Measurements from ENCODE around the gene PHF21B. TPM values are rescaled to one million over a fixed set of nuclear protein-coding genes. Genes with fewer than 3 reads are reported as not detected.
"Not testable (repeated sequence)": the region's sequence is repeated elsewhere in the genome, so short reads cannot be mapped to it uniquely, and the experiment has no call there.

Gene PHF21B
- total RNA-seq, 1 donor from 2014 or later, result 0.13 TPM

DNA sequence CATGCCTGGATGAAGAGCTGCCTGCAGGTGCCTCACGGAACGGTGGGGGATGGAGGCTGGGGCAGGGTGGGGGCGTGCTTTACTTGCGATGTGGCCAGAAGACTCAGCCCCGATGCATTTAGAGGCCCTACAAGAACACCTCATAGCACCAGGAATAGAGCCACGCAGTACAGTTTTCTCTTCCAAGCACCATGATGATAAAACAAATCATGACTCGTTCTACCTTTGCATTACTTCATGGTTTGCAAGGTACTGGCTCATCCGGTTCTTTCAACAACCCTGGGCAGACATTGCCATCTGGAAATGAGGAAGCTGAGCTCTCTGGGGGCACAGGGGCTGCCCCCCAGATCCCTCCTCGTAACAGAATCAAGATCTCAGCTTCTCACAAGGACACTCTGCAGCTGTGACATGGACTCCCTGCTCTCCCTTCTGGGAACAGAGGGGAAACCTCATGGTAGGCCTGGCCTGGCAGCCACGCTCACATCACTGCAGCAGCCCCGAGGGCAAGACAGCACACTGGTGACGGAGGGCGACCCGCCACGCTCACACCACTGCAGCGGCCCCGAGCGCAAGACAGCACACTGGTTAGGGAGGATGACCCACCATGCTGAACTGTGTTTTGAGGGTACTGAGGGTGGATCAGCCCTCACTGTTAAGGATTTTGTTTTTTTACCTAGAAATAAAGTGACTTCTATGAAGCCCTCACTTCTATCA is 46.9 kb downstream of the PHF21B start:
- DNase-seq (ENCODE audit: low read depth in 2 of 2), result no peak

DNA sequence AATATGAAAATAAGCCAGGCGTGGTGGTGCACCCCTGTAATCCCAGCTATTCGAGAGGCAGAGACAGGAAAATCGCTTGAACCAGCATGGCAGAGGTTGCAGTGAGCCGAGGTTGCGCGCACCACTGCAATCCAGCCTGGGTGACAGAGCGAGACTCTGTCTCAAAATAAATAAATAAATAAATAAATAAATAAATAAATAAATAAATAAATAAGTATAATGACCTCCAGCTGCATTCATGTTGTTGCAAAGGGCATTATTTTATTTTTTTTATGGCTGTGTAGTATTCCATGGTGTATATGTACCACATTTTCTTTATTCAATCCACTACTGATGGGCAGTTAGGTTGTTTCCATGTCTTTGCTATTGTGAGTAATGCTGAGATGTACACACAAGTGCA is 48.1 kb downstream of the PHF21B start:
- DNase-seq (ENCODE audit: low read depth in 2 of 2), result not testable (repeated sequence)

DNA sequence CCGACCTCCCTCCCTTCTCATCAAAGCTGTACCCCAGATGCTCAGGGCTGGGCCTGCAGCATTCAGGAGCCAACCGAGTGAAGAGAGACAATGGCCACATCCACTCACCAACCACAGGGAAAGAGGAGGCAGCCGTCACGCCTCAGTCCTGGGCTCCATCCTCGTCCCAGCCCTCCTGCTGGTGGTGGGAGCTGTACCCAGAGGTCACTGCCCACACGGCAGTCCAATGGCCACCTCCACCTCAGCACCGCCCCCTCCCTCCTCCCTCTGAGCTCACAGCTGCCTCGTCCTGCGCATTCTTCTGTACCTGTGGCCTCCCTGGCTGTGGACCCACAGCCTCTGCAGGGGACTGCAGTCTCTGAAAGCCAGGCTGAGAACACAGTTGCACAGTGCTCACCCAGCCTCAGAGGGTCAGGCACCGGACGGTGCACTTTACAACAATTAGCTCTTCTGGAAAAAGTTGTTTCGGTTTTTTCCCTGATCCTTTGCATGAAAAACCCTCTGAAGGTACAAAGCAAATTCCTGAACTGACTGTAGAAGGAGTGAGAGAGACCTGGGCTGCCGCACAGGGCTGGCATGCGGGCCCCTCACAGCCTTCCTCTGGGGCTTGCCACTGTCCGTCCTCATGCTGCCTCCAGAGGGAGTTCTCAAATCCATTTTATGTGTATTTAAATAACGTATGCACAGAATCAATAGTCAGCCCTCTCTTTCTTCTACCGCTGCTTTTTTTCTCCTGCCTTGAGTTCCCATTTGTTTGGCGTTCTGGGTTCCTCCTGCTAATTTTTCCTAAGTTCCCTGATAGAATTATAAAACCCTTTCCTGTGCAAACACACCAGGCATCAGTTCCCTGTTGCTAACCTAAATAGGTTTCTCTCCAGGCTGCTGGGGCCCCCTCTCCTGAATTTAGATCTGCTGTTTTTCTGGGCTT is 52.7 kb downstream of the PHF21B start:
- DNase-seq (ENCODE audit: low read depth in 2 of 2), result no peak

DNA sequence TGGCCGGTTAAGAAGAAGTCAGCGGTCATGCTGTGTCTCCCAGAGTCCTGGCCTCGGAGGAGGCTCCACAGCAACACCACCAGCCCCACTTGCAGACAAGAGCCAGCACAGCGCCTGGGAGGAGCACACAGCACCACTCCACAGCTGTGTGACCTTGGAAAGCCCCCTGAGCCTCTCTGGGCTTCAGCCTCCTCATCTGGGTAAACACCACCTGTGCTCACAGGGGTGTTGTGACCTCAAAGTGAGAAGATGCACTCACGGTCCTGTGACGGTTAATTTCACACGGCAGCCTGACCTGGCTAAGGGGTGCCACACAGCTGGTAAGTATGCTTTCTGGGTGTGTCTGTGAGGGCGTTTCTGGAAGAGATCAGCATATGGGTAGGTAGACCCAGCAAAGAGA is 54.7 kb downstream of the PHF21B start:
- DNase-seq (ENCODE audit: low read depth in 2 of 2), result no peak

DNA sequence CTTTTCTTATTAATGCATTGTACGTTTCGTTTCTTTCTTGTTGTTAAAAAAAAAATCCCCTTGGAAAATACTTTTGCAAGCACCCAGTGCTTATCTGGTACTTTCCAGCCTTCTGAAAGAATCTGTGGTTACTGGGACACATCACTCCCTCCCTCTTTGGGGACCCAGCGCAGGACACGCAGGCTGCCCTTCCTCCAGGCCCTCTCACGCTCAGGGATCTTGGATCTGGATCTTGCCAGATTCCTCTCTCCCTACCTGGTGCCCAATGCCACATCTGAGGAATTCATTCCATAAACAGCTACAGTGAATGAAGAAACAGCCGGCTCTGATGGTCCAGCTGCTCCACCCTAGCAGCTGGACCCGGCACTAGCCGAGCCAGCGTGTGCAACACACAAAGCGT is 55.7 kb downstream of the PHF21B start:
- DNase-seq (ENCODE audit: low read depth in 2 of 2), result no peak

DNA sequence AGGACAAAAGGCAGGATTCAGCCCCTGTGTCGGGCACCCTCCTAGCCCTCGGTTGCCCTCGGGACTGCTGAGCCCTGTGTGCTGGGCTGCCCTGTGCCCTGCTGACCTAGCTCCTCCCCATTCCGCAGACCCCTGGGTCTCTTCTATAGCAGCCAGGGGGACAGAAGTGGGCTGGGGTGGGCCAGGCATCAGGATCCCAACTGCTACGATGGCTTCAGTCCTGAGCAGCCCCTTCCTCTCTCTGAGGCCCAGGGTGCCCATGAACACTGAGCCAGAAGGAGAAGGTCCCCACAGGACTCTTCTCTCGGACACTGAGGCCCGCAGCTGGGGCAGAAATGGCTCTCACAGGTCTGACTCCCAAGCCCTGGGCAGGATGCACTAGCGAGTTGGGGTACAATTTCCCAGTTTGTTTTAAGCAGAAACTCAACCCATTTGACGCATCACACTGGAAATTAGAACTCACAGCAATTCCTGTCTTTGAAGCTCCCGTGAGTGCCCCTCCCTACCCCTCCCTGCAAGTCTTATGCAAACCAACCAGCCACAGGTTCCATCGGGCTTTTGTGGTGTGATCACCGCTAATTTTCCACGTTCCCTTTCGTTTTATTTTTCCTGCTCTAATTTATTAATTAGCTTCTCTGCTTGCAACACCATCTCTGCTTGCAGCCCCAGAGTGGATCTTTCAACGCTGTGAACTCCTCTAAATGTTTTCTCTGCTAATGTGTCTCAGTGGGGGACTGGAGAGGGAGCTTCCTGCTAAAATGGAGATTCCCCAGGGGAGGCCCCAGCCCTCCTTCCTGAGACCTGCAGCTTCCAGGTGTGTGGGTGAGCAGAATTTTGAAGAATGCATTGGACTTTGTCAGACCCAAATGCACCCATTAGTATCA is 56.7 kb downstream of the PHF21B start:
- no peak for DNase-seq (ENCODE audit: low read depth in 2 of 2)

DNA sequence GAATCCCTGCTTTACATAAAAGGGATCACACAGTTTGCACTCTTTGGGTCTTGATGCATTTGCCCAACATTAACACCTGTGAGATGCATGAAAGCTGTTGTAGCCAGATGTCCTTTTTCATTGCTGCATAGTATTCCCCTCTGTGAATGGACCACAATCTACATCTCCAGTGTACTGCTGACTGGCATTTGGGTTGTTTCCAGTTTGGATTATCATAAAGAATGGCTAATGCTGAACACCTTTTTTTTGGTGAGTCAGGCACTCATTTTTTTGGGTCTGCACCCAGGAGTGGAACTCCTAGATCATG is 58.3 kb downstream of the PHF21B start:
- DNase-seq (ENCODE audit: low read depth in 2 of 2), result no peak

DNA sequence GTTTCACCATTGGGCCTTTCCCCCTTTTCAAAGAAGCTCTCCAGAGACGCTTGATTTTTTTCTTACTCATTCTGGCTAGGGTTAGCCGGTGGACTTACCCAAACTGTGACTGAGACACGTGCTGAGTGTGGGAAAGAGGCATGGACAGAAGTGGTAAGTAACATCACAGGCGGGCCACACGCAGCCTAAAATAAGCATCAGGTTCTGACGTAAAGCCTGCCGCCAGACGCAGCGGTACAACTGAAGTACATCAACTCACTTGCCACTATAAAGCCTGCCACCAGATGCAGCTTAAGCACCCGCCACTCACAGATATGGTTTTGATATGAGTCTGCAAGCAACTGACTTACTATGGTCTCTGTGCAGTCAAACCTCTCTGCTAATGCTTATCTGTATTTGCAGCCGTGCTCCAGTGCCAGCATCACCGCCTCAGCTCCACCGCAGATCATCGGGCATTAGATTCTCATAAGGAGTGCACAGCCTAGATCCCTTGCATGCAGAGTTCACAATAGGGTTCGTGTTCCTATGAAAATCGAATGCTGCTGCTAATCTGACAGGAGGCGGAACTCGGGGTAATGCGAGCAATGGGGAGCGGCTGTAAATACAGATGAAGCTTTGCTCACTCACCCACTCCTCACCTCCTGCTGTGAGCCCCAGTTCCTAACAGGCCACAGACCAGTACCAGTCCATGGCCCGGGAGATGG is 58.8 kb downstream of the PHF21B start:
- DNase-seq (ENCODE audit: low read depth in 2 of 2), result no peak

DNA sequence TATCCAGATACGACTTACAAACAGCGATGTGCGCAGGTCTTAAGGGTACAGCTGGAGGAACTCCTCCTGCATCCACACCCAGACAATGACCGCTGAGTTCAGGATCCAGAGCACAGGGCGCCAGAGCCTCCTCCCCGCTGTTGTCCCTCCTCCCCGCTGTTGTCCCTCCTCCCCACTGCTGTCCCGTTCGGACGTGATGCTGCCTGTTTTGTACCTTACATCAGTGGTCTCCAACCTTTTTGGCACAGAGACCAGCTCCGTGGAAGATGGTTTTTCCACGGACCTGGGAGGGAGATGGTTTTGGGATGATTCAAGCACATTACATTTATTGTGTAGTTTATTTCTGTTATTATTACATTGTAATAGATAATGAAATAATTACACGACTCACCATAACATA is 62.0 kb downstream of the PHF21B start:
- no peak for DNase-seq (ENCODE audit: low read depth in 2 of 2)

DNA sequence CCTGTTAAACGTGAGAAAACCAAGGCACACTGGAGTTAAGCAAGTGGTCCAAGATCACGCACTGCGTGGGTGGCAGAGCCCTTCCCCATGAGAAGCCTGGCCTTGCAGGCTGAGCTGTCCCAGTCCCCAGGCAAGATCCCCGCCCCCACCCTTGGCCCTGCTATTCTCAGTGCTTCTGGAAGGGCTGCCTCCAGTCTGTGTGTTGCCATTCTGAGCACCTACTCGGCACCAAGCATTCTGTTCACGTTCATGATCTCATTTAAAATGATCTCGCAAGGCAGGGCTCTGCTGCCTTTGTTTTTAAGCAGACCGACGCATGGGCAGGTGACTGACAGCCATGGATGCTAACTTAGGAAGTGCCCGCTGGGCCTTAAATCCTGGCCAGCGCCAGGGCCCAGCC is 62.8 kb downstream of the PHF21B start:
- DNase-seq (ENCODE audit: low read depth in 2 of 2), result no peak

DNA sequence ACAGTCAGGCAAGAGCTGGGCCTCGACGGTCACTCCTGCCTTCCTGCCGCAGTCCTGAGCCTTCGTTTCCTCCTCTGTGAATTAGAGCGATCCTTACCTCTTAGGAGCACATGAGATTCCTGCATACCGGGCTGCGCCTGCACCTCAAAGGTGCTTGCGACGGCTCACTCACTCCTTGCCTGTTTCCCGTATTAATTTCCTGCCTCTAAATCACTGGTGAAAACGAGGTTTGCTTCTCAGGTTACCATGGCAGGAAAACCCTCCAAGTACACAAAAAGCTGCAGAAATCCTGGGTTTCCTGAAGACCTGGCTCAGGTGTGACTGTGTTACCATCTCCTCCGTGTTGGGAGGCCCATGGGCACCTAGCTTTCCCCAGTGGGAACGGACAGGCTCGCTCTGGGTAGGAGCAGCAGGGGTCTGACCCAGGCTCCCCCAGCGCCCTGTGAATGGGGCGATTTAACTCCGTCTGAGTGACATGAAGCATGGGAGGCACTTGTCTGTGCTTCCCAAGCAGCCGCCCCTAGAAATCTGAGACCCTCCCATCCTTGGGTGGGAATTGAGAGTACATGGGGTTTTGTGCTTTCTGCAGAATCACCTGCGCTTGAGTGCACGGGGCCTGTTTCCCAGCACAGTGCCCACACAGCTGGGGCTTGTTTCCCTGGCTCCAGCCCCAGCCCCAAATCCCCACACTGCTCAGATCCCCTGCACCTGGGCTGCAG is 64.8 kb downstream of the PHF21B start:
- no peak for DNase-seq (ENCODE audit: low read depth in 2 of 2)

DNA sequence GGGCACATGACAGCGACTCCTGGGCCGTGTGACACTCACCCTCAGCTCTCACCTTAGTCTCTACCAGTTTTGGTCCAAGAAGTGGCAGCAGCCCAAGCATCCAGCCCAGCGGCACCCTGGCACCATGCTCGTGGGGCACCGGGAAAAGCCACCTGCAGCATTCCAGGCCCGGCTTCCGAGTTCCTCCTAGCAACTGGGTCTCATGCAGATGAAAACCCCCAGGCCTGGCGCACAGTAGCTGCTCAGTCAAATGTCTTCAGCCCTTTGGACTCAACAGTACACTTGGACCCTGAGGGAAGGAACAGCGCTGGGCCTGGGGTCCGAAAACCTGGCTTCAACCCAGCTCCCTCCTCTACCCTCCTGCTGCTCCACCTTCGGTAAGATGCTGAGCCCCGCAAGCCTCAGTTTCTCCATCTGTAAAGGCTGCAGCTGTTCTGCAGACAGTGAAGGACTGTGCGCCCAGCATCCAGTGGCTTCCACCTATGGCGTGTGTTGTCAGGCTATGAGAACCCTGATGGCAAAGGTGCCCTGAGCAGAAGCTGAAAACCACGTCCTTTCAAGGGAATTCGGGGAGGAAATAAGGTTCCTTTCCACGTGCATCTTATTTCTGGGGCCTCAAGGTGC is 66.0 kb downstream of the PHF21B start:
- DNase-seq (ENCODE audit: low read depth in 2 of 2), result no peak

DNA sequence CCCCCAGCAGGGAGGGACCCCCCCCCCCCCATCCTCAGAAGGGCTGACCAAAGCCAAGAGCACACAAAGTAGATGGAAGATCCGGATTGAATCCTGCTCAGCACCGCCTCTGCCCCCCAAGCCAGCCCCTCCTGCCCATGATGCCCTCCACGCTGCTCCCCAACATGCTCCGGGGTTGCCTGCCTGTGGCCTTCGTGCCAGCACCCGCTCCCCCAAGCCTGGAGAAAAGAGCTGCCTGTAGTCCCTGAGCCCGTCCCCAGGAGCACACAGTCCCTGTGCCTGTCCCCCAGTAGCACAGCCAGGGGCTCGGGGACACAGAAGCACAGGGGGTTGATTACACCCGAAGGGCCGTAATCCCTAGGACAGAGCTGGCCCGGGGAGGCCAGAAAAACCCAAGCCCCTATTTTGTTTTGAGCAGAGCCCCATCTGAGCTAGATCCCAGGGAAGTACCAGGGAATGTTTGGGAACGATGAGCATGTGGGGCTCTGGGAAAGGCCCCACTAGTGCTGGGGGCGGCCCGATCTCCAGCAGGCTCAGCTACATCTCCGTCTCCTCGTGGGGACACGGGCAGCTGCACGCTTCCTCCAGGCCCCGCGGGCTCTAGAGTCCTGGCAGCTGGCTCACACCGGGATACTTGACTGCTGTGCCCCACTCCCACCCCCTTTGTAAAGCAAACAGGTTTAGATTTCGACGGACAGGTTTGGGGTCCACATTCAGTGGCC is 66.7 kb downstream of the PHF21B start:
- DNase-seq (ENCODE audit: low read depth in 2 of 2), result no peak

DNA sequence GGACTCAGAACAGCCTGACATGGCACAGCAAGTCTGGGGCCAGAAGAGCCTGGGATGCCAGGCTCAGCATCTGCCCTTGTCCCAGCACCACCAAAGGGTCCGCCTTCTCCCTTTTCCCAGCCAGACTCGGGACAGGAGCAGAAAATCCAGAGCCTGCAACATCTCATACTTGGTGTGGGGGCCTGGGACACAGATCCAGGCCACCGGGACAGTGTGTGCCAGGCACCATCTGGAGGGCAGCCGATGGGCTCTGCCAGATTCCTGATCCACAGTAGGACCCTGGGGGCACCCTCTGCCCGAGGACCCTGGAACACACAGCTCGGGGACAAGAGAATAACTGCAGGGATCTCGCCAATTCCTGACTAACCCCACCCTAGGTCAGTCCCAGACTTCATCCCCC is 67.7 kb downstream of the PHF21B start:
- no peak for DNase-seq (ENCODE audit: low read depth in 2 of 2)

DNA sequence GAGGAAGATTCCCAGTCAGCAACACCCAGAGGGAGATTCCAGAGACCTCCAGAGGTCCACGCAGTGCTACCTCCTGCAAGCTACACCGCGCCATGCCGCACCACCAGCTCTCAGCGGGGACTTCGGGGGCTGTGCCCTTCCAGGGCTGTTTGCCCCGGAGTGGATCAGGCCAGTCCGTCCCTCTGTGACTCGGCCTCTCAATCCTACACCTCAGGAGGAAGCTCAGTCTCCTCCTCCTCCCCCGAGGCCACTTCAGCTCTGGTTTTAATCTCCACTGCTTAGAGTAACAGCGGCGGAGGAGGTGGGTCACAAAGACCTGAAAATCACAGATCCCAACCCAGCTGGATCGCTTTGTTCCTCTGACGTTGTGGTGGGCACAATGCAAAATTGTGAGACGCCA is 68.6 kb downstream of the PHF21B start:
- DNase-seq (ENCODE audit: low read depth in 2 of 2), result no peak

DNA sequence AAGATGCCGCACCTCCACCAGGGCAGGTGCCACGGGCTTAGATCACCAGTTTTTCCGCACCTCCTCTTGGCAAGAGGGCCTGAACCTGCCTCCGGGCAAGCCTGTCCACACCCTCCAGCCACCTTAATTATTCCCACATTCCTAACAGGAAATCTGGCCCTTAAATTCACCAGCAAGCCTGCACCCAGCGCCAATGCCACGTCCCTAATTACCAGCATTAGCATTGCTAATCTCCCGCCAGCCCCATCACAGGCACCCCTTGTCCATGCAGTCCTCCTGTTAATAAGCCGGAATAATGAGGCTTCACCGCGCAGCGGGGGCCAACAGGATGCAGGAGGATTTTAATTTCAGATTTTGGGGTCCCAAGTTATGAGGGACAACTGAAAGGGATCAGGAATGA is 69.7 kb downstream of the PHF21B start:
- DNase-seq (ENCODE audit: low read depth in 2 of 2), result no peak

DNA sequence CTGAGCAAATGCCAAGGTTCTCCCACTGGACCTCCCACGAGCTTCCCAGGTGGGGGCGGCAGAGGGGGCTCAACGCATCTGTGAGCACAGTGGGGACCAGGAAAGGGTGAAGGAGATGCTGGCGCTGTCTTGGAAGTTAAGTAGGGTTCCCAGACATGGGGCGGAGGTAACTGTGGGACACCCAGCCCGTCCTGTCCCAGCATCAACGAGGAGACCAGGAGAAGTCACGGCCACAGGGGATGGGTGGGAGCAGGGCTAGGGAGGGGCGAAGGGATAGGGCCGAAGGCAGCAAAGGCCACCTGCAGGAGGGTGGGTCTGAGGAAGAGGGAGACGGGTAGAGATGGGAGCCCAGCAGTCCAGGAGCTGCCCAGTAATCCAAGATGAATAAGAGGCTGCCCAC is 70.4 kb downstream of the PHF21B start:
- no peak for DNase-seq (ENCODE audit: low read depth in 2 of 2)

DNA sequence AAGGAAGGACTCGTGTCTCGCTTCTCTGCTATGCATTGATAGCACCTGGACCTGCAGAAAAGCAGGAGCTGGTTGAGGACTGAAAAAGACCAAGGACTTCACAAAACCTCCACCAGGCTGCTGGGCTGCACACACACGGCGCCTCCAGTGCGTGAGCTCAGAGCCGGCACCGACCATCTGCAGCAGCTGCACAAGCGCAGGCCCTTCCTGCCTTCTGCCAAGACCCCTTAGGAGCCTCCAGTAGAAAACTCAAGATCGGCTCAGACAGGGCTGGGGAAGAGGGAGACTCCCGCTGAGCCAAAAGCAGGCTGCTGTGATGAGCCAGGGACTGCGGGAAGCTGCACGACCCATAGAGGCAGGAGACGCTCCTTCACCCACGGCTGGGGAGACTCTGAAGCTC is 70.9 kb downstream of the PHF21B start:
- DNase-seq (ENCODE audit: low read depth in 2 of 2), result no peak

DNA sequence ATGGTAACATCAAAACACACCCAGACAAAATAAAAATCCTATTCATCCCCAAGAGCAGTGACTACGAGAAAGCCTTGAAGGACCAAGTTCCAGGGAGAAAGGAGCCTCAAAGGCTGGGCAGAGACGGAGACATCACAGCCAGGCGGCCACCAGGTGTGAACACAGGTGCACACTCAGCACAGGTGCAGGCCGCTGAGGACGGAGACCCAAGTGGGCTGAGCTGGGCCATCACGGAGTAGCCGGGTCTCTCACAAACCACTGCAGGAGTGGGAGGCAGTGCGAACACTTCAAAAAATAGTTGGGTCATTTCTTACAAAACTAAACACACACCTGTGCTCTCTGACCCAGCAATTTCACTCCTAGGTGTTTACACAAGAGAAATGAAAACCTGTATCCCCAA is 72.6 kb downstream of the PHF21B start:
- DNase-seq (ENCODE audit: low read depth in 2 of 2), result no peak

DNA sequence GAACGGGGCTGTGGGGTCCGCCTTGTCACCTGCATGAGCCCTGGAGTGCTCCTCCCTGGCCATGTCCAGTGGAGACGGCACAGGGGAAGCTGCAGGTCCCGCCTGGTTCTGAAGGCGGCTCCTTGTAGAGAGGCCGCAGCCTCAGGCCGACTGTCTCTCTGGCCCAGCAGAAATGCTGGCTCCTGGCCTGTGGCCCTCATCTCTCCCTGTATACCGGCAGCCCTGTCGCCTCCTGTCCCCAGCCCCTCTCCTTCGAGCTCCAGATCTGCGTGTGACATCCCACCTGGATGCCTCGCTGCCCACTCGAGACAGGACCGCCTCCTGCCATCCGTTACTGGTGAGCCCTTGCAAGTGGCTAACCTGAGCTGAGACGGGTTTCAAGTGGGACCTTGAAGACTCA is 73.6 kb downstream of the PHF21B start:
- DNase-seq (ENCODE audit: low read depth in 2 of 2), result no peak
